ENCODE results near the gene BPIFB1.

Gene BPIFB1, protein sequence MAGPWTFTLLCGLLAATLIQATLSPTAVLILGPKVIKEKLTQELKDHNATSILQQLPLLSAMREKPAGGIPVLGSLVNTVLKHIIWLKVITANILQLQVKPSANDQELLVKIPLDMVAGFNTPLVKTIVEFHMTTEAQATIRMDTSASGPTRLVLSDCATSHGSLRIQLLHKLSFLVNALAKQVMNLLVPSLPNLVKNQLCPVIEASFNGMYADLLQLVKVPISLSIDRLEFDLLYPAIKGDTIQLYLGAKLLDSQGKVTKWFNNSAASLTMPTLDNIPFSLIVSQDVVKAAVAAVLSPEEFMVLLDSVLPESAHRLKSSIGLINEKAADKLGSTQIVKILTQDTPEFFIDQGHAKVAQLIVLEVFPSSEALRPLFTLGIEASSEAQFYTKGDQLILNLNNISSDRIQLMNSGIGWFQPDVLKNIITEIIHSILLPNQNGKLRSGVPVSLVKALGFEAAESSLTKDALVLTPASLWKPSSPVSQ

DNA sequence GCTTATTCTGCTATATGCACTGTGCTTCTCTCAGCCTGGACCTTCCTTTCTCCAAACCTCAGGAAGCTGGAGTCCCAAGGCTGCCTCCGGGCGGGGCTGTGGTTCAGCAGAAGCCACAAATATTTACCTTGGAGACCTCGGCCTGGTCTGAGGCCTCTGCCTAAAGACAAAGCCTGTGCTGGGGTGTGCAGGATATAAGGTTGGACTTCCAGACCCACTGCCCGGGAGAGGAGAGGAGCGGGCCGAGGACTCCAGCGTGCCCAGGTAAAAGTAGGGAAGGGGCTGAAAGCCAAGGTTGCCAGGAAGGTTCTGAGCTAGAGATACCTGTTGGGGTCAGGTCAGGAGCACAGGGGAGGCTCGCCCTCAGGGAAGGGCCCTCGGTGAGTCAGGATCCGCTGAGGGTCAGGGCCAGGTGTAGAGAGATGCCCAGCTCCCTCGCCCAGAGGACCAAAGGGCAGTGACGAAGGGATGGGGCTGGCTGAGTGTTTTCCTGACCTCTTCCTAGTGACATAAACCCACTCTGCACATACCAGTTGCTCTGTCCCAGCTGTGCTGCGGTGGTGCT, at the start of gene BPIFB1:
BPIFB1 (plus strand) TSS at position 224 of the 565 bp plus-strand sequence. CDS start 2,860 bp downstream, outside the sequence.
- DNase-seq: no peak

DNA sequence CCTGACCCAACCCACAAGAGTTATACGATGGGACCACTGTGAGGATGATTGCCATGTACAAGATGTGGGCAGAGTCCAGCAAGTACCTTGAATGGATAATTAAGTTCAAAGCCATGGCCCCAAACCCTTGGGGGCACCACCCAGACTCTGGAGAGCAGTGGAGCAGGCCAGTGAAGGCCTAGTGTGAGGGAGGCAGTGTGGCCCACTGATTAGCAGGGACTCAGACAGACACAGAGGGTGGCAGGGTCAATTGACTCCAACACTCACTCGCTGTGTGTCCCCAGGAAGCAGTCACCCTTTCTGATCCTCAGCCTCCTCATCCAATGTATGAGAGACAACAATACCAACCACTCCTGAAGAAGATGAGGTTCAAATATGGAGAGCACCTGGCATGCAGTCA, 49.0 kb upstream of the BPIFB1 start:
- DNase-seq: no peak

DNA sequence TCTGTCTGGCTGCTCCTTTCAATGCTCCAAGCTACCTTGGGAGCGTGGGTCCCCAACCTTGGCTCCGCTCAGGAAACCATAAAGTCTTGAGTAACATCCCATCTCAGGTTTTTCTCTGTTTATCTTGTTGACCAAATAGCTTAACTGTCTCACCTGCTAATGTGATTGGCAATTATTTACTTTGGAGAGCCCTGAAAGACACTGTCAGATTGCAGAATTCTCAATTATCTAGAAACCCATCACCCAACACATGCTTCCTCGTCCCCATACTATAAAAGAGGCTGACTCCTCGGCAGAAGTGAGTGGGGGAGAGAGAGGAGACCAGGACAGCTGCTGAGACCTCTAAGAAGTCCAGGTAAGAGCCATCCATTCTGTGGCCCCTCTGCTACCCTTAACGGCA, 47.3 kb upstream of the BPIFB1 start, which contains the start of gene BPIFA1:
BPIFA1 (plus strand) TSS at position 301 of the 400 bp plus-strand sequence. CDS start 1,716 bp downstream, outside the sequence.
- DNase-seq: no peak

DNA sequence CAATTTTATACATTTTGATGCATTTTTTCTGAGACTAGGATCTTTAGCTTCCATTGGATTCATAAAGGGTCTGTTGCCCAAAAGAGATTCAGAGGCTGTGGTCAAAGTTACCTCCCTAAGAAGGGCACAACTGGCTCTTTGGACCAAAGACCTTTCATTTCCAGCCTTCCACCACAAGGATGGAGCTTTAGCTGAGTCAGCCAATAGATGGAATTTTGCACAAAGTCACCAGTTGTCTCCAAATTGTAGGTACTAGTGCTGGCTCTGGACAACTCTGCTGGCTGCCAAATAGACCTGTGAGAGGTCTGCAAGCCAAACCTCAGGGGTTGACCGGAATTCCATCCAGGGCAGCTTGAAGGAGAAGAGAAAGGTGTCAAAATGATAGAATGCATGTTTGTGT, 46.7 kb upstream of the BPIFB1 start:
- no peak for DNase-seq

DNA sequence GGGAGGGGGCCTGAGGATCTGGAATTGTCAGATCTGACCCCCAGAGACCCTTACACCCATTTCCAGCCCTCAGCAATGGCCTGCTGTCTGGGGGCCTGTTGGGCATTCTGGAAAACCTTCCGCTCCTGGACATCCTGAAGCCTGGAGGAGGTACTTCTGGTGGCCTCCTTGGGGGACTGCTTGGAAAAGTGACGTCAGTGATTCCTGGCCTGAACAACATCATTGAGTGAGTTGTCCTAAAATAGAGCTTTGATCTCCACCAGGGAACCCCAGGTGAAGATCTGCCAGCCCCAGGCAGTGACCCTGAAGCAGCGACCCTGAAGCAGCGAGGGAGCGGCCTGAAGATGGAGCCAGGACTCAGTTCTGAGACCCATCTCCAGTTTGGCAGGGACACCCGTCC, 45.0 kb upstream of the BPIFB1 start:
- no peak for DNase-seq

DNA sequence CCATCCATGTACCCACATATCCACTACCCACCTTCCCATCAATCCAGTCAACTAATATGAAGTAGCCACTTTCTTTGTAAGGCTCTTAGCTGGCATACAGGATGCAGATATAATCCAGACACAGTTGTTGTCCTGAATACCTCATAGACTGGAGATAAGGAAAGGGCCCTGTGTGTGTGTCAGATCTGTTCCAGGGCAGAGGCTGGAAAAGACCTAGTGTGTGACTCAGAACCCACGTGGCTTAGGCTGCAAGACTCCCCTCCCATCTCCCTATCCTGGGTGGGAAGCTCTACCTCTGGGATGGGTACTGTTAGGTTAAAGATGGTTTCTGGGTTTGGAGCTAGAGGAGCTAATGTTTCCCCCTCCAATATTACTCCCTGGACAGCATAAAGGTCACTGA, 43.6 kb upstream of the BPIFB1 start:
- no peak for DNase-seq

DNA sequence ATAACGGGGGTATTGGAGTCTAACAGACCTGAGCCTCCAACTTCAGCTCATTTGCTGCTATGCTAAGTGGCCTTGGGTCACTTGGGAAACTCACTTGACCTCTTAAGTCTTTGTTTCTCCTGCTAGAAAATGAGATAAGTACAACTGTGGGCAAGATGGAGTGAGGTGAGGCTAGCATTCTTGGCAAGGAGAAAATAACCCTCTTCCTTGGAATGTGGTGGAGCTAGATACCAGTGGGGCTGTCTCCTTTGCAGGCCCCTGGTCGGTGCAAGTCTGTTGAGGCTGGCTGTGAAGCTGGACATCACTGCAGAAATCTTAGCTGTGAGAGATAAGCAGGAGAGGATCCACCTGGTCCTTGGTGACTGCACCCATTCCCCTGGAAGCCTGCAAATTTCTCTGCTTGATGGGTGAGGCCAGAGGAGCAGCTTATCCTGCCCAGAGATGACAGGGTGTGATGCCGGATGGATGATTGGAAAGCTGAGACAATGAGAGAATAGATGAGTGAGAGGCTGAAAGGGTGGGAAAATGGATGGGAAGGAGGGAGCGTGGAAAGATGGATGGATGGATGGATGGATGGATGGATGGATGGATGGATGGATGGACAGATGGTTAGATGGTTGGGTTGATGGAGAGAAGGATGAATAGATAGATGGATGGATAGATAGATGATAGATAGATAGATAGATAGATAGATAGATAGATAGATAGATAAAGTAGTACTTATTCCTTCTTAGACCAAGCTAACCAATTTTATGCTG, 42.9 kb upstream of the BPIFB1 start:
- DNase-seq: no peak

DNA sequence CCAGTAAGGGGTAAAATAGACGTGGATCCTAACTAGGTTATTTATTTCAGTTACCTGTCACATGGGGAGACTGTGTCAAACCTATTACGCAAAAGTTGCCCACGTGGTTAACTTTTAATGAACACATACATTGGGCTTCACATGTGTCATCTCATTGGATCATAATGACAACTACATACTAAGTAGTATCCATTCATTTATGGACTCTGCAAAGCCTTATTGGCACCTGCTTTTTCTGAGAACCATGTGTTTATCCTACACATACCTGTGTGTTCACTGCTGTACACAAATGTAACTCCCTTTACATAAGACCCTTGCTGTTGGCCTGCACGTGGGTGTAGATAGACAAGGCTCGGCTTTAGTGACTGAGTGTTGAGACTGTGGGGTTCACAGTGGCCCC, 42.1 kb upstream of the BPIFB1 start:
- DNase-seq: no peak

DNA sequence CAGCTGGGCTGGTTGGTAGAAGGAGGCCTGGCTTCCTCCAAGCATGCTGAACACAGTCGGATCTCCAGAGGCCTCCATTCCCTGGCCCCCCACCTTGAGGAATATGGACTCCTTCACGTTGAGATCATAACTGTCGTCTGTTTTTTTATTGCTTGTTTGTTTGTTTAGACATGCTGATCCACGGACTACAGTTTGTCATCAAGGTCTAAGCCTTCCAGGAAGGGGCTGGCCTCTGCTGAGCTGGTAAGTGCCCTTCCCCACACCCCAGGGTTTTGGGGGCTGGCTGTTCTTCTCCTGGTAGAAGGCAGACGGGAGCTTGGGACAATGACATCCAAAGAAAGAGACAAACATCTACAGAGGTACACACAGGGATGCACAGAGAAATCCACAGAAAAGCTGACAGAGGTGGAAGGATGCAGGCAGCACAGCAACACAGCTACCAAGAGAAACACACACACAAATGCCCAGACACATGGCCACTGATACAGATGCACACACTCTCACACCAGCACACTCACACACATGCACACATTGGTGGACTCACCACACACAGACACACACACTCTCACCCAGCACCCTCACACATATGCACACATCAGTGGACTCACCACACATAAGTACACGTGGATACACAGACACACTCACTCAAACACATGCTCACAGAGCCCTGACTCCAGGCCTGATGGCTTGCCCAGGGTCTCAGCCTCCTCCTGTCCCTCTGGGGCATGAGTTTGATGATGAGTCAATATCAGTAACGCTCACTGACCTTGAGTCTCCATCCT, 40.5 kb upstream of the BPIFB1 start:
- no peak for DNase-seq

DNA sequence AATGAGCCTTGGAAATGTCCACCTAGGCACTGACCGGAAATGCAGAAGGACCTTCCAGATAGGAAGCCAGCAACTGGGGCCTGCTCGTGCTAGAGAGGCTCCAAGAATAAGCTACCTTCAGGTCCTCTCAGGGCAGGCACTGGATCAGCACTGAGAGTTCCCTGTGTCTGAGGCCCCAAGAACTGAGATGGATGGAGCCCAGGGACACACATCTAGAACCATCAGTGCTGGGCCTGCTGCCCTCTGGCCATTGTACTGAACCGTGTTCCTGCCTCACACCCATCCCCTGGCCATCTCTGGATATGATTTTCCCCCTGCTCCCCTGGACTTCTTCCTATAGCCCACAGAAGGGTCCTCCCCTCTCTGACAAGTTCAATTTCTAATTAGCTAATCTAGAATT, 36.9 kb upstream of the BPIFB1 start:
- no peak for DNase-seq

DNA sequence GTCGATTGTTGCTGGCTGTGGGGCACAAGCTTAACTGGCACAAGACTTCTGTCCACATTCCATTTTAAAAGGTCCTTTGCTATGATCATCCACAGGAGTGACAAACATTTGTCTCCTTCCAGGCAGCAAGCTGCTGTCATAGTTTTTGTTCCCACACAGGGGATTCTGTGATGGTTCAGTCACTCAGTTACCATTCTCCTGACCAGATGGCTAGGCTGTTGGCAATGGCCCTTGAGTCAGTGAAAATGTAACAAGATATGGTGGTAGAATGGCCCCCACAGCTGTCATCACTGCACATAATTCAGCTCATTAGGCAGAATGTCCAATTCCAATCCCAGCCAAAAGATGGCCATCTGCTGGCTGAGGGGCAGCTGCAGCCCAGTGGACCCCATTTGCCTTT, 33.6 kb upstream of the BPIFB1 start:
- no peak for DNase-seq

DNA sequence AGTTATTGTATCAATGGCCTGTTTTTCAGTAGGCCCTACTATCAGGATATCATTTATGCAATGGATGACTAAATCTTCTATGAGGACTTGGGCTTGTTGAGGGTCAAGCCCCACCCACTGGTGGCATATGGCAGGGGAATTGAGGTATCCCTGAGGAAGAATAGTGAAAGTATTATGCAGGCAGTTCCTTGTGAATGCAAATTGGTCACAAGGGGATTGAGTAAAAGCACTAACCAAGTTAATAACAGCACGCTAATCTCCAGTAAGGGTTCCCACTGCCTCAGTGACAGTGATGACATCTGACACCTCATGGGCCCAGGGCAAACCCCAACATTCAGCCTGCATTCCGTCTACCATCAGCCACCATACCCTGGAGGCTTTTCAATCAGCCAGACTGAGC, 32.3 kb upstream of the BPIFB1 start:
- no peak for DNase-seq

DNA sequence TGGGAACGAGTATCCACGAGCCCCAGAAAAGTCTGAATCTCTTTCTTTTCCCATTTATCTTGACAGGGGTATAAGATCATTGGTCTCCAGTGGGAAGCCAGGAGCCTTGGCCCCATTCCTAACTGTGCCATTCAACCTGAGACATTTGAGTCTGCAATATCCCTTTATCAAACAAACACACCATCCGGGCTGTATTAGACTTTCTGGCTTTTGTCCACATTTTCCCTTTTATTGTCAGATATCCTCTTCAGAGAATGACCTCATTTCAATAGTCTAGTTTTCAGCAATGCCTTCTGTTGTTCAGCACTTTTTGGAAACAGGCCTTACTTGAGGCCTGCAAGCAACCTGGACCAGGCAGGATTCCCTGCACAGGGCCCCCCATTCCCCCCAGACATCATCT, 31.5 kb upstream of the BPIFB1 start:
- DNase-seq: no peak

DNA sequence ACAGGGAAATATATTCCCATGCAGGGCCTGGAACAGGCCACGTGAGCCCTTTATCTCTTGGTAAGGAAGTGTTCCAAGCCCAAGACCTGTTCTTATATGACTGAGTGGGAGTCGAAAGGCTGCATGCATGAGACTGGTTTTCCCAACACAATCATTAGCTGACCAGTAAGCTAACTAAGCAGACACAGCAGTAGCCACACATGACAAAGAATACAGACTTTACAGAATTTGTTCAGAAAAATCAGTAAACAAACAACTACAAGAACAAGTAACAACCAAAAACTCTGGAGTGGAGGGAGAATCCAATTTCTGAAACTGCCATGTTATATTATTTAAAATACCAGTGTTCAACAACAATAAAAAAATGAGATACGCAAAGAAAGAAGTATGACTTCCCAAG, 30.6 kb upstream of the BPIFB1 start:
- DNase-seq: no peak

DNA sequence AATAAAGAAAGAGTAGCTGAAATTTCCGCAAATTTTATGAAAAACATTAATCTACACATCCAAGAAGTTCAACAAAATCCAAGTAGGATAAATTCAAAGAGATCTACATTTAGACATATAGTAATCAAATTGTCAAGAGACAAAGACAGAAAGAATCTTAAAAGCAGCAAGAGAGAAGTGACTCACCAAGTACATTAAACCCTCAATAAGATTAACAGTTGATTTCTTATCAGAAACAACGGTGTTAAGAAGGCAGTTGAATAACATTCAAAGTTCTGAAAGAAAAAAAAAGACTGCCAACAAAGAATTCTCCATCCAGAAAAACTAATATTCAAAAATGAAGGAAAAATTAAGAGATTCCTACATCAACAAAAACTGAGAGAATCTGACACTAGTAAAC, 28.0 kb upstream of the BPIFB1 start:
- DNase-seq: no peak

DNA sequence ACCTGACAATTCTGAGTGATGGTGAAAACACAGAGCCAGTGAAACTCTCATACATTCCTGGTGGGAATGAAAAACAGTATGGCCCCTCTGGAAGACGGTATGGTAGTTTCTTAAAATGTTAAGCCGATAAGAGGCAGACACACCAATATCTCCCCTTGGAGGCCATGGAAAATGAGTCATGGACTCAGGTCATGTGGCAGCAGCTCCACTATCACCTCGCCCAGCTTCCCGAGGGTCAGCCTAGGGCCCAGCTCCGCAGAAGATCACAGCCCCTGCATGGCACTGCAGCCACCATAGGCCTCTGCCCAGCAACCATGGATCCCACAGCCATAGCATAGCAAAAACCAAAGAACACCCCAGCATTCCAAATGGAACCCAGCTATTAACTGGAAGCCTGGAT, 25.8 kb upstream of the BPIFB1 start:
- DNase-seq: no peak

DNA sequence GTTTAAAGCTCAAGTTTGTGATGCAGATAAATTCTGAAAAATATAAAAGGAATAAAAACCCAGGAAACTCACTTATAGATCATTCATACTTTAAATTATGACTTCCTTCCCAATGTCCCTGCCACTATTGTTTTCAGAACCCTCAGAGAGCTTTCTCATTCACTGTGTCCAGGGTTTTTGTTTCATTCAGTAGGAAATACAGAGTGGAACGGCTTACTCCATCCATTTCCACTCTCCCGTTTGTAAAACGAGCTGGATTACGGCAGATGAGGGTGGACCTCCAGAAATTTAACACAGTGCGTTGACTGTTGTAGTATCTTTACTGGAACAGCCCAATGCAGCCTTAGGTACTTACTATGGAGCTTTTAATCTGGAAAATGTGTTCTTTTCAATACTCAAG, 23.6 kb upstream of the BPIFB1 start:
- DNase-seq: no peak

DNA sequence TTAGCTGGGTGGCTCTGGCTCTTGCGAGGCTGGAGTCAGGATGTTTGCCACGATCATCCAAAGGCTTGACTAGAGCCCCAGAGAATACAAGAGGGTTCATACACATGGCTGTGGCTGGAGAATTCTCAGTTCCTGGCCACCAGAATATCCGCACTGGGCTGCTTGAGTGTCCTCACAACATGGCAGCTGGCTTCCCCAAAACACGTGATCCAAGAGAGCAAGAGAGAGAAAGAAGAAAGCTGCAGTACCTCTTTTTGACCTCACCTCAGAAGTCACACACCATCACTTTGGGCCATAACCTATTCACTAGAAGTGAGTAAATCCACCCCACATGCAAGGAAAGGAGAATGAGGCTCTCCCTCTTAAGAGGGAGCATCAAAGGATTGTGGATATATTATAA, 21.5 kb upstream of the BPIFB1 start:
- DNase-seq: no peak

DNA sequence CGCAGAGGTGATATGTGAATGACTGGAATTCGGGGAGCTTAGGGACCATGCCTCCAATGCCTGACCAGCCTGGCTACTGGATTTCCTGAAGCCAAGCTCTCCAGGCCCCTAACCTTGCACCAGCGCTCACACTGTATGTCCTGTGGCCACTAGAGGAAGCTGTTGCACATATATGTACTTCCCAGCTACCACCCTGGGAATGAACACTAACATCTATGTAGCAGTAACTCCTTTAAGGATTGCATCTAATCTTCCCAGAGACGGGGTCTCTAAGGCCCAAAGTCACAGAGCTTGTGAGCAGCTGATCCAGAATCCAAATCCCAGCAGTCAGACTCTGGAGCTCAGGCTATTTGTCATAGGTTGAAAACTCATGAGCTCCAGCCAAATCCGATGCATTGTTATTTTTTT, 20.4 kb upstream of the BPIFB1 start:
- no peak for DNase-seq

DNA sequence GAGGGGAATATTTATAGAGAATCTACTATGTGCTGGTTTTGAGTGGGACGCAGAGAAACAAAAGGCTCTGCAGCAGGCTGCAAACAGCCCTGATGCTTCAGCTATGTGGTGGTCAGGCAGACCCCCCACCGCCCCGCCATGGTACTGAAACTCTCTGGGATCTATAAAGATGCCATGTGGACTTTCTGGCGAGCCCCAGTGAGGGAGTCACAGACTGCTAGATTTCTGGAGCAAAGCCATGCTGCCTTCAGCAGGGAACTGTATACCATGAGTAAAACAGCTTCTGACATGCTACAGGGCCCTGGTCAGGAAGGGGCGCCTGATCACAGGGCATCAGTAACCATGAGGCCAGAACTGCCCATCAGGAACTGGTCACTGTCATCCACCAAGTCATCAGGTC, 19.2 kb upstream of the BPIFB1 start:
- DNase-seq: no peak

DNA sequence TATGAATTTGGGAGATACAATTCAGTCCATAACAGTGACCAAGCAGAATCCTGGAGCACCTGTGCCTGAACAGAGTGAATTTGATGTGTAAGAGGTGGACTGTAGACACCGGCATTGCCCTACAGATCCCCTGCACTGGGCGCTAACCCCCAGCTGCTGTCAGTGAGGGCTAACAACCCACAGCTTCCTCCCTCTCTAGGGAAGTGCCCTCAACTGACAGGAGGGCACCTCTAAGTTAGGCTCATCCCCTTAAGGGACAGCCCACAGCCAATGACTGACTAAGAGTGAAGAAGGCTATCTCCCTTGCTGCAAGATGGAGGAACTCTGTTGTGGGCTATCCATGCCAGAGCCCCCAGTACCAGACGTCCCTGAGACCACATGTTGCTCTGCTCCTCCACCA, 15.3 kb upstream of the BPIFB1 start:
- DNase-seq: no peak

DNA sequence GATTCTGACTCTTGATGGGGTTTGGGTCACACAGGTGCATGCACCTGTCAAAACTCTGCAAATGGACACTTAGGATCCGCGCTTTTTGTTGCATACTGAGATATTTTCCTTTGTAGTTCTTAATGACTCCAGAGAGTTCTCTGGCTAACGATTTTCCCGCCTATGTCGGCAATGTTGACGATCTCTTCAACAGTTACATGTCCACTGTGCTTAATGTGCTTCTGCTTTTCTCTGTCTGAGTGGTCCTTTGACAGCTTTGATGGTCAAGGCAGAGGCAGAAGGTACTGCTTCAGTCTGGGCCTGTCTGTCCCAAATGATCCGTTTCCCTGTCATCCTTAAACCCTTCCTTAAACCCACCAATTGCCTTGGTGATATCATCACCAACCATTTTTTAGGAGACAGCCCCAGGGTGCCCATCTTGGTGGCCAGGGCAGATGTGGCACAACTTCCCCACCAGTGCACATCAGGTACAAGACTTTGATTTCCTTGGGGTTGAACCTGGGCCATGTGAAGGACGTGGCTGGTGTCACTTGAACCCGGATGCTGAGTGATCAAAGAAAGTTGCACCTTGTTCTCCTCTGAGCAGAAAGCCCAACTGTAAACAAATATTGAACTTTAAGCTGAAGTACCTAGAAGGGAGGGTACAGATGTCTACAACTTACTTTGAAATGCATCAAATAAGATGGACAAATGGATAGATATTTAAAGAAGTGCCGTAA, 10.7 kb upstream of the BPIFB1 start:
- DNase-seq: no peak

All from activated CD4-positive, alpha-beta T cell treated with anti-CD3 and anti-CD28 coated beads, Interleukin-2, amount 50 U/mL, for 1 hour (primary cell).